IPS-11a (cell line): ENCODE measurements around the gene SLC18A3.

Experiments
- H3K4me3 ChIP-seq: one replicate; pipeline ENCODE4 v1.5.1; 2013; ENCODE audit warnings: low read depth, low read length, control low read depth

SLC18A3 gene

GRCh38 chr10:49611166-49611815 is 1.2 kb downstream of the SLC18A3 start:
- no peak overlapping the region for H3K4me3 ChIP-seq

- no peak overlapping the region for H3K4me3 ChIP-seq
Observed at GRCh38 chr10:49611816-49612512, 1.9 kb downstream of the SLC18A3 start.

- H3K4me3 ChIP-seq: no peak overlapping the region
Observed at GRCh38 chr10:49612513-49613164, 2.5 kb downstream of the SLC18A3 start.

- no peak overlapping the region for H3K4me3 ChIP-seq
Observed at GRCh38 chr10:49613165-49613881, 3.2 kb downstream of the SLC18A3 start.

GRCh38 chr10:49613882-49614241 is 3.8 kb downstream of the SLC18A3 start, which contains the start of gene CHAT:
CHAT (plus strand) TSS chr10:49614037; CDS start chr10:49614190, 153 bp downstream.
- no peak within 1 kb of the TSS for H3K4me3 ChIP-seq

GRCh38 chr10:49614242-49615198 is 4.4 kb downstream of the SLC18A3 start:
- H3K4me3 ChIP-seq: no peak overlapping the region

- no peak overlapping the region for H3K4me3 ChIP-seq
Observed at GRCh38 chr10:49615213-49615612, 5.1 kb downstream of the SLC18A3 start.

GRCh38 chr10:49615721-49616120 is 5.6 kb downstream of the SLC18A3 start:
- H3K4me3 ChIP-seq: no peak overlapping the region

- no peak overlapping the region for H3K4me3 ChIP-seq
Observed at GRCh38 chr10:49616421-49617101, 6.5 kb downstream of the SLC18A3 start.

- H3K4me3 ChIP-seq: no peak overlapping the region
Observed at GRCh38 chr10:49617121-49618020, 7.3 kb downstream of the SLC18A3 start.

- no peak overlapping the region for H3K4me3 ChIP-seq
Observed at GRCh38 chr10:49618821-49619220, 8.7 kb downstream of the SLC18A3 start.

- no peak overlapping the region for H3K4me3 ChIP-seq
Observed at GRCh38 chr10:49619613-49620012, 9.5 kb downstream of the SLC18A3 start.

GRCh38 chr10:49620286-49620810 is 10.2 kb downstream of the SLC18A3 start:
- no peak overlapping the region for H3K4me3 ChIP-seq

- no peak overlapping the region for H3K4me3 ChIP-seq
Observed at GRCh38 chr10:49620841-49621378, 10.8 kb downstream of the SLC18A3 start.

GRCh38 chr10:49621561-49621960 is 11.5 kb downstream of the SLC18A3 start:
- H3K4me3 ChIP-seq: no peak overlapping the region

- no peak overlapping the region for H3K4me3 ChIP-seq
Observed at GRCh38 chr10:49622426-49623425, 12.6 kb downstream of the SLC18A3 start.

GRCh38 chr10:49624629-49625028 is 14.5 kb downstream of the SLC18A3 start:
- no peak overlapping the region for H3K4me3 ChIP-seq
